GM23338 (cell line): ENCODE results near the gene PPP2R5A. TPM values are rescaled to one million over a fixed set of nuclear protein-coding genes. Genes with fewer than 3 reads are reported as not detected.

ENCODE experiments used
- ATAC-seq: fragments of 200-7000 bp; cut with Tn5 transposase; 3 replicates; pipeline ENCODE4 v1.9.1; 2020
- DNase-seq: peaks from one replicate; pipeline ENCODE4 v3.0.0-alpha.2; 2015; ENCODE audit warnings: low spot score
- H2AFZ ChIP-seq: fragments of 200-600 bp; sonication (generic); 2 replicates; pipeline ENCODE4 v1.8.0; 2016; ENCODE audit warnings: antibody characterized with exemption, mild to moderate bottlenecking, moderate library complexity
- H3F3A ChIP-seq: fragments of 200-600 bp; sonication (generic); replicated peaks from 2 replicates; pipeline ENCODE4 v1.8.0; 2017; ENCODE audit warnings: antibody characterized with exemption, mixed run types, low read depth
- H3K27ac ChIP-seq: fragments of 200-600 bp; sonication (generic); 2 replicates; pipeline ENCODE4 v1.6.1; 2016; ENCODE audit warnings: low read depth
- H3K27me3 ChIP-seq: fragments of 200-600 bp; sonication (generic); 2 replicates; pipeline ENCODE4 v1.8.0; 2016; ENCODE audit warnings: mild to moderate bottlenecking, mixed run types, moderate library complexity; ENCODE audit not compliant: insufficient read depth
- H3K36me3 ChIP-seq: fragments of 200-600 bp; sonication (generic); 2 replicates; pipeline ENCODE4 v1.8.0; 2016; ENCODE audit warnings: mild to moderate bottlenecking; ENCODE audit not compliant: insufficient read depth
- H3K4me1 ChIP-seq: fragments of 200-600 bp; sonication (generic); 2 replicates; pipeline ENCODE4 v1.8.0; 2016; ENCODE audit warnings: mild to moderate bottlenecking, moderate library complexity; ENCODE audit not compliant: insufficient read depth
- H3K4me2 ChIP-seq: fragments of 200-600 bp; sonication (generic); 2 replicates; pipeline ENCODE4 v1.7.1; 2017; ENCODE audit warnings: mixed run types
- H3K4me3 ChIP-seq: fragments of 200-600 bp; sonication (generic); 2 replicates; pipeline ENCODE4 v1.6.1; 2016; ENCODE audit warnings: mixed run types
- H3K79me2 ChIP-seq: fragments of 200-600 bp; sonication (generic); replicated peaks from 2 replicates; pipeline ENCODE4 v1.8.0; 2017; ENCODE audit warnings: mild to moderate bottlenecking; ENCODE audit not compliant: insufficient read depth
- H3K9me2 ChIP-seq: fragments of 200-600 bp; sonication (generic); 2 replicates; pipeline ENCODE4 v1.8.0; 2017; ENCODE audit not compliant: insufficient read depth
- H4K20me1 ChIP-seq: fragments of 200-600 bp; sonication (generic); replicated peaks from 2 replicates; pipeline ENCODE4 v1.8.0; 2017; ENCODE audit warnings: mild to moderate bottlenecking; ENCODE audit not compliant: insufficient read depth
- H3K27ac Mint-ChIP-seq: 2 replicates; pipeline ENCODE4 v1.8.0; 2020; ENCODE audit warnings: inconsistent platforms, mild to moderate bottlenecking, moderate library complexity, mixed read lengths
- H3K27me3 Mint-ChIP-seq: 3 replicates; pipeline ENCODE4 v1.8.0; 2022; ENCODE audit warnings: low read depth, mild to moderate bottlenecking, moderate library complexity, mixed read lengths, inconsistent platforms; ENCODE audit not compliant: insufficient read depth, poor library complexity
- H3K36me3 Mint-ChIP-seq: 3 replicates; pipeline ENCODE4 v1.8.0; 2021; ENCODE audit warnings: low read depth, mild to moderate bottlenecking, inconsistent platforms, moderate library complexity, mixed read lengths
- H3K4me1 Mint-ChIP-seq: 3 replicates; pipeline ENCODE4 v1.8.0; 2020; ENCODE audit warnings: mild to moderate bottlenecking, inconsistent platforms, mixed read lengths
- H3K4me3 Mint-ChIP-seq: 3 replicates; pipeline ENCODE4 v1.8.0; 2021; ENCODE audit warnings: moderate library complexity, mild to moderate bottlenecking, inconsistent platforms, mixed read lengths
- H3K9me3 Mint-ChIP-seq: 3 replicates; pipeline ENCODE4 v1.8.0; 2020; ENCODE audit warnings: moderate library complexity, mild to moderate bottlenecking, inconsistent platforms, mixed read lengths
- CREB1 ChIP-seq: fragments of 250-450 bp; sonication (Bioruptor Pico); IDR thresholded peaks from 2 replicates; pipeline ENCODE4 v1.5.0; 2020; ENCODE audit warnings: low read depth, mild to moderate bottlenecking, moderate library complexity
- CTCF ChIP-seq, 2 experiments: fragments of 200-600 bp in 1 of 2; sonication (generic) in 1 of 2; conservative IDR thresholded peaks; 2 replicates each; pipeline versions ENCODE4 v1.5.1 to v1.6.1; 2016 to 2017; ENCODE audit warnings: antibody characterized with exemption in 2 of 2, low read depth in 2 of 2, mild to moderate bottlenecking in 2 of 2, moderate library complexity in 1 of 2
- ETS1 ChIP-seq: IDR thresholded peaks from 2 replicates; pipeline ENCODE4 v1.6.1; 2016; ENCODE audit warnings: antibody characterized with exemption
- EZH2 ChIP-seq: fragments of 200-600 bp; sonication (generic); IDR thresholded peaks from one replicate; pipeline ENCODE4 v1.8.0; 2017; ENCODE audit warnings: antibody characterized with exemption, mild to moderate bottlenecking, low read depth; ENCODE audit not compliant: unreplicated experiment
- EZH2phosphoT487 ChIP-seq: fragments of 200-600 bp; sonication (generic); IDR thresholded peaks from one replicate; pipeline ENCODE4 v1.8.1; 2018; ENCODE audit warnings: antibody characterized with exemption; ENCODE audit not compliant: unreplicated experiment
- JUNB ChIP-seq: IDR thresholded peaks from one replicate; pipeline ENCODE4 v1.6.1; 2016; ENCODE audit warnings: antibody characterized with exemption; ENCODE audit not compliant: unreplicated experiment
- NANOG ChIP-seq: IDR thresholded peaks from 2 replicates; pipeline ENCODE4 v1.6.1; 2016; ENCODE audit warnings: antibody characterized with exemption, borderline replicate concordance
- POLR2AphosphoS5 ChIP-seq: IDR thresholded peaks from 2 replicates; pipeline ENCODE4 v1.6.1; 2016; ENCODE audit warnings: antibody characterized with exemption, low read depth
- REST ChIP-seq: IDR thresholded peaks from one replicate; pipeline ENCODE4 v1.6.1; 2018; ENCODE audit warnings: antibody characterized with exemption; ENCODE audit not compliant: unreplicated experiment
- STAT1 ChIP-seq: IDR thresholded peaks from one replicate; pipeline ENCODE4 v1.6.1; 2016; ENCODE audit warnings: antibody characterized with exemption; ENCODE audit not compliant: unreplicated experiment
- ZNF114 ChIP-seq: fragments of 250-450 bp; sonication (Bioruptor Pico); IDR thresholded peaks from 2 replicates; pipeline ENCODE4 v1.5.0; 2020; ENCODE audit warnings: mild to moderate bottlenecking, moderate library complexity
- ZNF331 ChIP-seq: fragments of 250-450 bp; sonication (Bioruptor Pico); IDR thresholded peaks from 2 replicates; pipeline ENCODE4 v1.5.0; 2020; ENCODE audit warnings: low read depth, mild to moderate bottlenecking, moderate library complexity
- ZNF462 ChIP-seq: fragments of 250-450 bp; sonication (Bioruptor Pico); IDR thresholded peaks from 2 replicates; pipeline ENCODE4 v1.5.0; 2020; ENCODE audit warnings: mild to moderate bottlenecking, moderate library complexity
- polyA plus RNA-seq: library from polyadenylated mRNA; unstranded; fragments of >200 nt; fragmentation: Nextera tagmentation; extraction: Ambion mirVana; gene quantifications from 2 replicates; pipeline ENCODE4 v1.2.1, GENCODE V29; 2016
- total RNA-seq: library from RNA; depleted of rRNA; stranded (reverse); fragments of >200 nt; shearing (Covaris generic); gene quantifications from 2 replicates; pipeline ENCODE4 v1.2.3, GENCODE V29; 2014

PPP2R5A gene
- total and polyA plus RNA-seq, 2 experiments from 2014 or later: 16.2 to 43.5 TPM

GRCh38 chr1:212359794-212360479, 74.7 kb downstream of the PPP2R5A start:
- ATAC-seq: no peak
- Histone ChIP-seq H3F3A (no peaks in the 10 kb centered on the region), H3K36me3 (peaks cover 29% of the 10 kb centered on the region; the same call in 1 of the 2 replicates), H3K4me2 (no peak overlapping the region), H3K4me3 (no peak overlapping the region), H3K9me2 (no peaks in the 10 kb centered on the region), H3K79me2 (no peaks in the 10 kb centered on the region), H2AFZ (no peak overlapping the region), H3K27ac (no peak overlapping the region), H3K27me3 (no peaks in the 10 kb centered on the region), H4K20me1 (peaks cover 3% of the 10 kb centered on the region), H3K4me1 (no peaks in the 10 kb centered on the region)
- DNase-seq: no peak
- no peaks in the 10 kb centered on the region for H3K27me3 Mint-ChIP-seq
- TF ChIP-seq EZH2phosphoT487 (no peak), NANOG (no peak), EZH2 (no peak), ZNF114 (CRISPR knock-in tag) (no peak), POLR2AphosphoS5 (no peak), JUNB (no peak), ETS1 (no peak), ZNF331 (CRISPR knock-in tag) (no peak), ZNF462 (no peak), CREB1 (CRISPR knock-in tag) (no peak), REST (no peak), CTCF (conservative IDR thresholded peaks at IDR 0.05; ENCODE audit: low read depth in 2 of 2) (no peak), STAT1 (no peak)
- H3K27ac Mint-ChIP-seq: no peak overlapping the region
- peaks cover 52% of the 10 kb centered on the region for H3K36me3 Mint-ChIP-seq
- H3K4me1 Mint-ChIP-seq: no peaks in the 10 kb centered on the region
- H3K9me3 Mint-ChIP-seq: no peaks in the 10 kb centered on the region
- no peak overlapping the region for H3K4me3 Mint-ChIP-seq
